PC-9 (cell line): ENCODE measurements around the gene CACYBP. TPM values are rescaled to one million over a fixed set of nuclear protein-coding genes. Genes with fewer than 3 reads are reported as not detected.
A peak's percentile ranks its signal among the peaks of the same experiment; 100 is the strongest.

ENCODE experiments used
- BruUV-seq: library from RNA; stranded (reverse); fragments of 400-500 nt; replicated peaks from 2 replicates; lab custom pipeline; 2021; lab: Mats Ljungman, UMichigan
- CTCF ChIA-PET: fragments of 300-600 bp; sonication (Branson Sonifier 250); formaldehyde crosslinking; loops from one replicate; lab custom pipeline; 2022; ENCODE audit warnings: antibody characterized with exemption; lab: Charles Lee
- POLR2A ChIA-PET: fragments of 300-600 bp; sonication (Branson Sonifier 250); formaldehyde crosslinking; loops from one replicate; lab custom pipeline; 2022; ENCODE audit warnings: antibody characterized with exemption; ENCODE audit not compliant: unreplicated experiment; lab: Charles Lee
- DNase-seq, 2 experiments: peaks; one replicate each; pipeline versions ENCODE4 v3.0.0 to v3.0.0-alpha.2; 2015 to 2022; ENCODE audit warnings: mixed read lengths in 1 of 2
- H2AFZ ChIP-seq: fragments of 200-600 bp; sonication (generic); 2 replicates; pipeline ENCODE4 v1.8.1; 2017; ENCODE audit warnings: antibody characterized with exemption
- H3F3A ChIP-seq: fragments of 200-600 bp; sonication (generic); 2 replicates; pipeline ENCODE4 v1.8.1; 2017; ENCODE audit warnings: antibody characterized with exemption, mild to moderate bottlenecking, low read depth; ENCODE audit not compliant: insufficient read depth
- H3K27ac ChIP-seq: fragments of 200-600 bp; sonication (generic); 2 replicates; pipeline ENCODE4 v1.6.1; 2016; ENCODE audit warnings: mixed run types
- H3K27me3 ChIP-seq: fragments of 200-600 bp; sonication (generic); 2 replicates; pipeline ENCODE4 v1.6.1; 2016; ENCODE audit warnings: low read depth, mixed run types; ENCODE audit not compliant: insufficient read depth
- H3K36me3 ChIP-seq: fragments of 200-600 bp; sonication (generic); 2 replicates; pipeline ENCODE4 v1.6.1; 2016; ENCODE audit warnings: low read depth, mixed run types
- H3K4me1 ChIP-seq: fragments of 200-600 bp; sonication (generic); replicated peaks from 2 replicates; pipeline ENCODE4 v1.6.1; 2016; ENCODE audit warnings: mixed run types; ENCODE audit not compliant: insufficient read depth
- H3K4me2 ChIP-seq: fragments of 200-600 bp; sonication (generic); 2 replicates; pipeline ENCODE4 v1.6.1; 2017; ENCODE audit warnings: mixed run types
- H3K4me3 ChIP-seq: fragments of 200-600 bp; sonication (generic); 2 replicates; pipeline ENCODE4 v1.6.1; 2016; ENCODE audit warnings: mixed run types
- H3K79me2 ChIP-seq: fragments of 200-600 bp; sonication (generic); 2 replicates; pipeline ENCODE4 v1.6.1; 2017; ENCODE audit warnings: low read depth, mixed run types
- H3K9me2 ChIP-seq: fragments of 200-600 bp; sonication (generic); 2 replicates; pipeline ENCODE4 v1.8.1; 2017; ENCODE audit warnings: mild to moderate bottlenecking; ENCODE audit not compliant: insufficient read depth
- H3K9me3 ChIP-seq: fragments of 200-600 bp; sonication (generic); 2 replicates; pipeline ENCODE4 v1.8.1; 2016; ENCODE audit warnings: low read depth; ENCODE audit not compliant: insufficient read depth
- H4K20me1 ChIP-seq: fragments of 200-600 bp; sonication (generic); 2 replicates; pipeline ENCODE4 v1.8.1; 2017; ENCODE audit not compliant: insufficient read depth
- EZH2 ChIP-seq: fragments of 200-600 bp; sonication (generic); IDR thresholded peaks from 2 replicates; pipeline ENCODE4 v1.8.0; 2017; ENCODE audit warnings: antibody characterized with exemption, low read depth
- intact Hi-C: fragments of 100-400 bp; cut with micrococcal nuclease; formaldehyde crosslinking; loops from one replicate; pipeline ENCODE4 v1.10.0; 2022; ENCODE audit not compliant: unreplicated experiment
- total RNA-seq: library from RNA; stranded (reverse); gene quantifications from 2 replicates; pipeline ENCODE4 v1.2.3, GENCODE V29; 2021
- TF ChIP-seq, protein P1 (sequence below): fragments of 200-600 bp; sonication (generic); conservative IDR thresholded peaks from 2 replicates; pipeline ENCODE4 v1.6.1; 2017; ENCODE audit warnings: mixed run types, antibody characterized with exemption, mild to moderate bottlenecking, moderate library complexity

The CACYBP gene
- total RNA-seq, 1 experiment from 2014 or later: 156 TPM

DNA sequence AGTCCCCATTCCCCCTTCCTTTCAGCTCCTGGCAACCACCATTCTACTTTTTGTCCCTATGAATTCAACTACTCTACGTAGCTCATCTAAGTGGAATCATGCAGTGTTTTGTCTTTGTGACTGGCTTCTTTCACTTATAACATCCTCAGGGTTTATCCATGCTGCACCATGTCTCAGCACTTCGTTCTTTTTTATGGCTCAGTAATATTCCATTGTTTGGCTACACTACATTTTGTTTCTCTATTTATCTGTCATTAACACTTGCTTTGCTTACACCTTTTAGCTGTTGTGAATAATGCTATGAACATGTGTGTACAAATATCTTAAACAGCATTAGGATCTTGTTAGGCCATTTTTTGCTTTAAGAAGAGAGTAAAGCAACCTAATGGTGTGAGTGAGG, 25.0 kb downstream of the CACYBP start:
- H2AFZ ChIP-seq: no peak overlapping the region
- H3K9me3 ChIP-seq: no peaks in the 10 kb centered on the region
- H4K20me1 ChIP-seq: no peaks in the 10 kb centered on the region
- no peak overlapping the region for H3K4me3 ChIP-seq
- DNase-seq: no peak
- POLR2A ChIA-PET: no interaction called here
- no peaks in the 10 kb centered on the region for H3K9me2 ChIP-seq
- H3K4me2 ChIP-seq: no peak overlapping the region
- H3K4me1 ChIP-seq: peaks cover 20% of the 10 kb centered on the region
- intact Hi-C loops: loop anchor here (5.0 kb wide), 3 partner anchors 128 to 1858 kb away; no protein-coding TSS in a partner anchor
- H3K27me3 ChIP-seq: no peaks in the 10 kb centered on the region
- H3K36me3 ChIP-seq: no peaks in the 10 kb centered on the region
- BruUV-seq: no TSS peak
- peaks cover 12% of the 10 kb centered on the region; the same call in 1 of the 2 replicates for H3F3A ChIP-seq
- no peak overlapping the region for H3K27ac ChIP-seq
- CTCF ChIA-PET: no interaction called here
- no peak for TF ChIP-seq EZH2
- TF ChIP-seq, protein P1, sequence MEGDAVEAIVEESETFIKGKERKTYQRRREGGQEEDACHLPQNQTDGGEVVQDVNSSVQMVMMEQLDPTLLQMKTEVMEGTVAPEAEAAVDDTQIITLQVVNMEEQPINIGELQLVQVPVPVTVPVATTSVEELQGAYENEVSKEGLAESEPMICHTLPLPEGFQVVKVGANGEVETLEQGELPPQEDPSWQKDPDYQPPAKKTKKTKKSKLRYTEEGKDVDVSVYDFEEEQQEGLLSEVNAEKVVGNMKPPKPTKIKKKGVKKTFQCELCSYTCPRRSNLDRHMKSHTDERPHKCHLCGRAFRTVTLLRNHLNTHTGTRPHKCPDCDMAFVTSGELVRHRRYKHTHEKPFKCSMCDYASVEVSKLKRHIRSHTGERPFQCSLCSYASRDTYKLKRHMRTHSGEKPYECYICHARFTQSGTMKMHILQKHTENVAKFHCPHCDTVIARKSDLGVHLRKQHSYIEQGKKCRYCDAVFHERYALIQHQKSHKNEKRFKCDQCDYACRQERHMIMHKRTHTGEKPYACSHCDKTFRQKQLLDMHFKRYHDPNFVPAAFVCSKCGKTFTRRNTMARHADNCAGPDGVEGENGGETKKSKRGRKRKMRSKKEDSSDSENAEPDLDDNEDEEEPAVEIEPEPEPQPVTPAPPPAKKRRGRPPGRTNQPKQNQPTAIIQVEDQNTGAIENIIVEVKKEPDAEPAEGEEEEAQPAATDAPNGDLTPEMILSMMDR: no peak
- H3K79me2 ChIP-seq: peaks cover 26% of the 10 kb centered on the region

DNA sequence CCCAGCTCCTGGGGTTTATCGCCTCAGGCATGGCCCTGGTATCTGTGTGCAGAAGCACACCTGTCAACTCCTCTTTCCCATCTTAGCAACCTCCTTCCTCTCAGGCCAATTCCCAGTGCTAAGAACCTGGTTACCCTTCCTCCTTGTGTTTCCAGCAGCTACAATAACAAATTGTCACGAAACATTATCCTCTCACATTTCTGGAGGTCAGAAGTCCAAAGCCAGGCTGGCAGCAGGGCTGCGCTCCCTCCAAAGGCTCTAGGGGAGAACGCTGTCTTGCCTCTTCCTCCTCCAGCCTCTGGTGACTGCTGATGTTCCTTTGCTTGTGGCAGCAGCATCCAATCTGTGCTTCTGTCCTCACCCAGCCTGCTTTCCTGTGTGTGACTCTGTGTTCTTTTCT, 34.2 kb downstream of the CACYBP start:
- no peak overlapping the region for H3K4me3 ChIP-seq
- no peak overlapping the region for H2AFZ ChIP-seq
- no peak overlapping the region for H3K27ac ChIP-seq
- H3K79me2 ChIP-seq: no peaks in the 10 kb centered on the region
- peaks cover 37% of the 10 kb centered on the region for H3K4me1 ChIP-seq
- intact Hi-C loops: no loop called here
- ChIA-PET CTCF (no interaction called here), POLR2A (no interaction called here)
- H3K36me3 ChIP-seq: no peaks in the 10 kb centered on the region
- DNase-seq: no peak
- H3K4me2 ChIP-seq: 0 out of 2 replicates have a peak overlapping the region, but pooled peaks have one; percentile 34
- no peak for TF ChIP-seq EZH2
- TF ChIP-seq, protein P1: no peak
- H4K20me1 ChIP-seq: no peaks in the 10 kb centered on the region
- H3K9me2 ChIP-seq: no peaks in the 10 kb centered on the region
- no peaks in the 10 kb centered on the region for H3K9me3 ChIP-seq
- BruUV-seq: no TSS peak
- H3F3A ChIP-seq: peaks cover 19% of the 10 kb centered on the region; the same call in 1 of the 2 replicates
- no peaks in the 10 kb centered on the region for H3K27me3 ChIP-seq

DNA sequence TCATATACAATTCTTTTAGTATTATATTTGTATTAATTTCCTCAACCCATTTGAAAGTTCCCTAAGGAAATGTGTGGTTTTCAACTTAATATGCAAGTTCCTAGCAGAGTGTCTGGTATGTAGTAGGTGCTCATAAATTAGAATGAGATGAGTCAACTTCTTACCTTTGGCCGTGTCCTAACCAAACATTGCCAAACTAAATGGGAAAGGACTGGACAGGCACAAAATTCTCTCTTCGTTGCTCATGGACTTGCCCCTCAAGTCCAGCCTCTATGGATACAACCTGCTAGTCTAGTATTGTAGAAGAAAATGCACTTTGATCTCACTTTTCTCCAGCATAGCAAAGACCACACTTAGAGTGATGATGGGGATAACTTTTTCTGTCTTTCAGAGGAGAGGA, 35.0 kb downstream of the CACYBP start:
- H3K9me3 ChIP-seq: no peaks in the 10 kb centered on the region
- POLR2A ChIA-PET: no interaction called here
- intact Hi-C loops: no loop called here
- H3K4me2 ChIP-seq: peak overlapping the region; percentile 34
- CTCF ChIA-PET: interaction anchor here (0.7 kb wide), 1 partner anchor 286 kb away, joined by 3 read pairs; no protein-coding TSS in a partner anchor
- H3K4me3 ChIP-seq: no peak overlapping the region
- no TSS peak for BruUV-seq
- no peaks in the 10 kb centered on the region for H4K20me1 ChIP-seq
- 0 out of 2 replicates have a peak overlapping the region, but pooled peaks have one; percentile 7 for H3K27ac ChIP-seq
- no peaks in the 10 kb centered on the region for H3K27me3 ChIP-seq
- DNase-seq: peak in 1 of 2 experiments; percentile 92
- no peaks in the 10 kb centered on the region for H3K79me2 ChIP-seq
- H3F3A ChIP-seq: peaks cover 14% of the 10 kb centered on the region; the same call in 1 of the 2 replicates
- peaks cover 31% of the 10 kb centered on the region for H3K4me1 ChIP-seq
- TF ChIP-seq EZH2: no peak
- TF ChIP-seq, protein P1: no peak
- H3K36me3 ChIP-seq: no peaks in the 10 kb centered on the region
- H3K9me2 ChIP-seq: no peaks in the 10 kb centered on the region
- no peak overlapping the region for H2AFZ ChIP-seq
